ENCODE results near the gene TCF4. TPM values are rescaled to one million over a fixed set of nuclear protein-coding genes. Genes with fewer than 3 reads are reported as not detected.
A peak's percentile ranks its signal among the peaks of the same experiment; 100 is the strongest.

The TCF4 gene
- polyA plus RNA-seq, 1 donor (not counting 4 experiments of a cell fraction or from before 2014, with no cell fraction given), result 9.7 TPM

DNA sequence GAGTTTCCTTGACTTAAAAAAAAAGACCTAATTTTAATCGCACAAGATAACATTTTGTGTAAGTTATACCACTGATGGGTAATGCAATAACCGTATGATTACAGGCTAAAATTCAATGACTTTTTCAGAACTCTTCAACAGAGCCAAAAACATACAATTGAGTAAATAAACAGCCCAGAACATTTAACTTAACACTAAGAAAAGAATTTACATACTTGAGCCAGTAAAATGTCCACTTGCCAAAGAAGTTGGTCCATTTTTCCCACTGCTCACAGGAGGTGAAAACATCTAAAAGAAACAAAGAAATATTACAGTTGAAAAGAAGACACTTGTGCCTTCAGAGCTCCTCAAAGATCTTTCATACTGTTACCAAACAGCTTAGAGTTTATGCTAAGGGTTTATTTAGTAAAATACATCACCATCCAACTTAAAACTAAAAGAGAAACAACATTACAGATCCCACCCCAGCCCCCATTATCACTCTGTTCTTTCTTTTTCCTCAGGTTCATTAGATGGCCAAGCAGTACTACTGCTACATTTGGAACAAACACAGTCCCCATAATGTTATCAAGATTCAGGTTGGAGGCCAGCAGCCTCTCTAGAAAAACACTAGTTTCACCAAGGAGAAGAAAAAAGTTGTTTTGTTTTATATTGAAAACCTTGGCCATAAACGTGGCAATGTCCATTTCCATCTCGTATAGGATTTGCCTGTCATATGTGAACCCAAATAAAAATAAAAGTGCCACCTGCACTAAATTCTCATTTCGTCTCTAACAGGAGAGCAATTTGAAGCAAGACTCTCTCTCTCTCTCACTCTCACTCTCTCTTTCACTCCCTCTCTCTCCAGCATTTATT is 2.7 kb downstream of the TCF4 start:
- FAIRE-seq (no peak), DNase-seq (ENCODE audit: low read depth, low spot score) (no peak)
- Histone ChIP-seq H3K4me1 (ENCODE audit: control insufficient read depth, extremely low read depth, insufficient read depth, low read length) (peaks cover 17% of the 10 kb centered on the region), H3K27ac (ENCODE audit: control insufficient read depth, insufficient read depth, low read length) (no peak overlapping the region), H3K9me1 (ENCODE audit: control insufficient read depth, extremely low read depth, insufficient read depth, low read length) (no peaks in the 10 kb centered on the region), H3K9ac (ENCODE audit: control insufficient read depth, extremely low read depth, insufficient read depth, low read length) (no peak overlapping the region), H3K4me2 (ENCODE audit: control insufficient read depth, extremely low read depth, insufficient read depth, low read depth, low read length) (peak overlapping the region; percentile 93), H3K79me2 (ENCODE audit: control insufficient read depth, insufficient read depth, low read length) (no peaks in the 10 kb centered on the region), H3K9me3 (ENCODE audit: control insufficient read depth, low read depth, low read length) (no peaks in the 10 kb centered on the region), H3K4me3 (ENCODE audit: control insufficient read depth in 2 of 3, extremely low read depth in 1 of 3, insufficient read depth in 2 of 3, low read depth in 1 of 3, low read length in 3 of 3) (peak overlapping the region in 2 of 3 experiments; percentile 55 to 68), H4K20me1 (ENCODE audit: control insufficient read depth, extremely low read depth, insufficient read depth, low read length) (no peaks in the 10 kb centered on the region), H2AFZ (ENCODE audit: control insufficient read depth, low read length) (peak overlapping the region; percentile 81), H3K27me3 (ENCODE audit: control insufficient read depth, extremely low read depth, insufficient read depth, low read length) (no peaks in the 10 kb centered on the region), H3K36me3 (ENCODE audit: control insufficient read depth in 2 of 2, extremely low read depth in 1 of 2, insufficient read depth in 2 of 2, low read length in 2 of 2) (no peaks in the 10 kb centered on the region)
- dilution Hi-C loops (cut with MboI; ENCODE audit: extremely low pct_ligation_motif_present, low sequenced_read_pairs), result no loop called here
- no peak for TF ChIP-seq EZH2 (IDR thresholded peaks at IDR 0.05; ENCODE audit: low read length)
- TF ChIP-seq, protein P1, sequence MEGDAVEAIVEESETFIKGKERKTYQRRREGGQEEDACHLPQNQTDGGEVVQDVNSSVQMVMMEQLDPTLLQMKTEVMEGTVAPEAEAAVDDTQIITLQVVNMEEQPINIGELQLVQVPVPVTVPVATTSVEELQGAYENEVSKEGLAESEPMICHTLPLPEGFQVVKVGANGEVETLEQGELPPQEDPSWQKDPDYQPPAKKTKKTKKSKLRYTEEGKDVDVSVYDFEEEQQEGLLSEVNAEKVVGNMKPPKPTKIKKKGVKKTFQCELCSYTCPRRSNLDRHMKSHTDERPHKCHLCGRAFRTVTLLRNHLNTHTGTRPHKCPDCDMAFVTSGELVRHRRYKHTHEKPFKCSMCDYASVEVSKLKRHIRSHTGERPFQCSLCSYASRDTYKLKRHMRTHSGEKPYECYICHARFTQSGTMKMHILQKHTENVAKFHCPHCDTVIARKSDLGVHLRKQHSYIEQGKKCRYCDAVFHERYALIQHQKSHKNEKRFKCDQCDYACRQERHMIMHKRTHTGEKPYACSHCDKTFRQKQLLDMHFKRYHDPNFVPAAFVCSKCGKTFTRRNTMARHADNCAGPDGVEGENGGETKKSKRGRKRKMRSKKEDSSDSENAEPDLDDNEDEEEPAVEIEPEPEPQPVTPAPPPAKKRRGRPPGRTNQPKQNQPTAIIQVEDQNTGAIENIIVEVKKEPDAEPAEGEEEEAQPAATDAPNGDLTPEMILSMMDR (optimal IDR thresholded peaks at IDR 0.05 in 1 of 3, IDR thresholded peaks at IDR 0.05 in 1 of 3, conservative IDR thresholded peaks at IDR 0.05 in 1 of 3; ENCODE audit: extremely low read depth in 1 of 3, insufficient read depth in 2 of 3, low read length in 3 of 3), result no peak

DNA sequence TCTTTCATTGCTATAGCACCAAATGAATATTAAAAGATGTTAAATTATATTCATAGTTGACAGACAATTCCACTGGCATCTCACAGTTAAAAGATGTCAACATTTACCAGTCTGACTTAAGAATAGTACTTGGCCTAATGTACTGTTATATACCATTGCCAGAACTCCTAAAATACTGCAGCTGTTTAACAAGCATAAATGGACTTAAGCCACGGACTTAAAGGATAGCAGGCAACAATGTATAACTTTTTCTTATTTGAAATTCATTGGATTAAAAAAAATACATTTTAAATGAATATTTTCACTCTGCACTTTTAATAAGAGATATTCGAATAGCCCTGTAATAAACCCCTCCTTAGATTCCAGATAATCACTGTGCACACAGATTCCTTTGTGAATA is 3.8 kb downstream of the TCF4 start:
- H3K4me2 ChIP-seq (ENCODE audit: control insufficient read depth, extremely low read depth, insufficient read depth, low read depth, low read length), result no peak overlapping the region
- no peak overlapping the region for H3K4me3 ChIP-seq (ENCODE audit: control insufficient read depth in 2 of 3, extremely low read depth in 1 of 3, insufficient read depth in 2 of 3, low read depth in 1 of 3, low read length in 3 of 3)
- dilution Hi-C loops (cut with MboI; ENCODE audit: extremely low pct_ligation_motif_present, low sequenced_read_pairs), result no loop called here
- H3K9ac ChIP-seq (ENCODE audit: control insufficient read depth, extremely low read depth, insufficient read depth, low read length), result no peak overlapping the region
- no peaks in the 10 kb centered on the region for H4K20me1 ChIP-seq (ENCODE audit: control insufficient read depth, extremely low read depth, insufficient read depth, low read length)
- no peaks in the 10 kb centered on the region for H3K9me3 ChIP-seq (ENCODE audit: control insufficient read depth, low read depth, low read length)
- H3K36me3 ChIP-seq (ENCODE audit: control insufficient read depth in 2 of 2, extremely low read depth in 1 of 2, insufficient read depth in 2 of 2, low read length in 2 of 2), result no peaks in the 10 kb centered on the region
- no peaks in the 10 kb centered on the region for H3K27me3 ChIP-seq (ENCODE audit: control insufficient read depth, extremely low read depth, insufficient read depth, low read length)
- TF ChIP-seq, protein P1 (optimal IDR thresholded peaks at IDR 0.05 in 1 of 3, IDR thresholded peaks at IDR 0.05 in 1 of 3, conservative IDR thresholded peaks at IDR 0.05 in 1 of 3; ENCODE audit: extremely low read depth in 1 of 3, insufficient read depth in 2 of 3, low read length in 3 of 3), result no peak
- TF ChIP-seq EZH2 (IDR thresholded peaks at IDR 0.05; ENCODE audit: low read length), result no peak
- H3K4me1 ChIP-seq (ENCODE audit: control insufficient read depth, extremely low read depth, insufficient read depth, low read length), result peaks cover 12% of the 10 kb centered on the region
- H3K79me2 ChIP-seq (ENCODE audit: control insufficient read depth, insufficient read depth, low read length), result no peaks in the 10 kb centered on the region
- DNase-seq (ENCODE audit: low read depth, low spot score), result no peak
- H3K27ac ChIP-seq (ENCODE audit: control insufficient read depth, insufficient read depth, low read length), result no peak overlapping the region
- H3K9me1 ChIP-seq (ENCODE audit: control insufficient read depth, extremely low read depth, insufficient read depth, low read length), result no peaks in the 10 kb centered on the region
- no peak for FAIRE-seq
- H2AFZ ChIP-seq (ENCODE audit: control insufficient read depth, low read length), result no peak overlapping the region

Data from keratinocyte (primary cell).